A673 (cell line): ENCODE data around the gene KCNAB2. TPM values are rescaled to one million over a fixed set of nuclear protein-coding genes. Genes with fewer than 3 reads are reported as not detected.

Experiments used
- BruUV-seq: library from RNA; stranded (reverse); fragments of 400-500 nt; replicated peaks from 2 replicates; lab custom pipeline; 2021; lab: Mats Ljungman, UMichigan
- CTCF ChIA-PET: fragments of 300-600 bp; sonication (Branson Sonifier 250); formaldehyde crosslinking; loops from one replicate; lab custom pipeline; 2022; ENCODE audit warnings: antibody characterized with exemption; lab: Charles Lee
- POLR2A ChIA-PET: fragments of 300-600 bp; sonication (Branson Sonifier 250); formaldehyde crosslinking; loops from one replicate; lab custom pipeline; 2022; ENCODE audit warnings: antibody characterized with exemption; ENCODE audit not compliant: low non-redundant PET; lab: Charles Lee
- DNase-seq: peaks from one replicate; pipeline ENCODE4 v3.0.0-alpha.2; 2015; ENCODE audit warnings: low spot score
- H3K27ac ChIP-seq: fragments of 200-600 bp; sonication (generic); 2 replicates; pipeline ENCODE4 v1.5.1; 2016; ENCODE audit warnings: mixed run types, low read depth, mild to moderate bottlenecking, mixed read lengths, antibody characterized with exemption, low read length; ENCODE audit not compliant: poor library complexity, severe bottlenecking
- H3K27me3 ChIP-seq: fragments of 200-600 bp; sonication (generic); replicated peaks from 2 replicates; pipeline ENCODE4 v1.6.1; 2017; ENCODE audit warnings: mixed run types, low read depth, mild to moderate bottlenecking, mixed read lengths, antibody characterized with exemption, low read length; ENCODE audit not compliant: insufficient read depth, poor library complexity
- H3K36me3 ChIP-seq: fragments of 200-600 bp; sonication (generic); 2 replicates; pipeline ENCODE4 v1.6.1; 2016; ENCODE audit warnings: mixed run types, mild to moderate bottlenecking, mixed read lengths, antibody characterized with exemption, low read length; ENCODE audit not compliant: insufficient read depth, poor library complexity, severe bottlenecking
- H3K4me1 ChIP-seq: fragments of 200-600 bp; sonication (generic); 2 replicates; pipeline ENCODE4 v1.6.1; 2017; ENCODE audit warnings: mixed run types, mild to moderate bottlenecking, mixed read lengths, antibody characterized with exemption, low read length; ENCODE audit not compliant: insufficient read depth, poor library complexity, severe bottlenecking
- H3K4me3 ChIP-seq: fragments of 200-600 bp; sonication (generic); 2 replicates; pipeline ENCODE4 v1.5.1; 2016; ENCODE audit warnings: low read depth, mixed run types, mild to moderate bottlenecking, mixed read lengths, low read length; ENCODE audit not compliant: poor library complexity, severe bottlenecking
- H3K9me3 ChIP-seq: fragments of 200-600 bp; sonication (generic); 2 replicates; pipeline ENCODE4 v1.6.1; 2016; ENCODE audit warnings: mixed run types, low read depth, mild to moderate bottlenecking, mixed read lengths, antibody characterized with exemption, low read length; ENCODE audit not compliant: poor library complexity, severe bottlenecking
- CTCF ChIP-seq: fragments of 300-800, 200-600 bp; sonication (generic); conservative IDR thresholded peaks from 2 replicates; pipeline ENCODE4 v1.5.1; 2017; ENCODE audit warnings: low read depth, mild to moderate bottlenecking, antibody characterized with exemption, low read length, moderate library complexity, mixed read lengths
- EZH2 ChIP-seq: fragments of 200-600 bp; sonication (generic); IDR thresholded peaks from 2 replicates; pipeline ENCODE4 v1.6.1; 2017; ENCODE audit warnings: borderline replicate concordance, low read depth, mild to moderate bottlenecking, mixed read lengths, antibody characterized with exemption, low read length; ENCODE audit not compliant: poor library complexity, severe bottlenecking
- intact Hi-C: fragments of 100-400 bp; cut with micrococcal nuclease; formaldehyde crosslinking; loops from one replicate; pipeline ENCODE4 v1.10.0; 2022; ENCODE audit not compliant: unreplicated experiment
- total RNA-seq: library from RNA; stranded (reverse); gene quantifications from 2 replicates; pipeline ENCODE4 v1.2.3, GENCODE V29; 2021

The KCNAB2 gene
- total RNA-seq, 1 experiment from 2014 or later: 6.4 TPM

GRCh38 chr1:6097824-6098223 is 52.1 kb downstream of the KCNAB2 start:
- no peak overlapping the region for H3K27ac ChIP-seq
- no peaks in the 10 kb centered on the region for H3K4me1 ChIP-seq
- no peaks in the 10 kb centered on the region for H3K9me3 ChIP-seq
- CTCF ChIA-PET: no interaction called here
- no peak overlapping the region for H3K4me3 ChIP-seq
- no peak for DNase-seq
- intact Hi-C loops: no loop called here
- no peaks in the 10 kb centered on the region for H3K27me3 ChIP-seq
- TF ChIP-seq EZH2 (no peak), CTCF (no peak)
- POLR2A ChIA-PET: no interaction called here
- H3K36me3 ChIP-seq: no peaks in the 10 kb centered on the region
- no TSS peak for BruUV-seq

DNA sequence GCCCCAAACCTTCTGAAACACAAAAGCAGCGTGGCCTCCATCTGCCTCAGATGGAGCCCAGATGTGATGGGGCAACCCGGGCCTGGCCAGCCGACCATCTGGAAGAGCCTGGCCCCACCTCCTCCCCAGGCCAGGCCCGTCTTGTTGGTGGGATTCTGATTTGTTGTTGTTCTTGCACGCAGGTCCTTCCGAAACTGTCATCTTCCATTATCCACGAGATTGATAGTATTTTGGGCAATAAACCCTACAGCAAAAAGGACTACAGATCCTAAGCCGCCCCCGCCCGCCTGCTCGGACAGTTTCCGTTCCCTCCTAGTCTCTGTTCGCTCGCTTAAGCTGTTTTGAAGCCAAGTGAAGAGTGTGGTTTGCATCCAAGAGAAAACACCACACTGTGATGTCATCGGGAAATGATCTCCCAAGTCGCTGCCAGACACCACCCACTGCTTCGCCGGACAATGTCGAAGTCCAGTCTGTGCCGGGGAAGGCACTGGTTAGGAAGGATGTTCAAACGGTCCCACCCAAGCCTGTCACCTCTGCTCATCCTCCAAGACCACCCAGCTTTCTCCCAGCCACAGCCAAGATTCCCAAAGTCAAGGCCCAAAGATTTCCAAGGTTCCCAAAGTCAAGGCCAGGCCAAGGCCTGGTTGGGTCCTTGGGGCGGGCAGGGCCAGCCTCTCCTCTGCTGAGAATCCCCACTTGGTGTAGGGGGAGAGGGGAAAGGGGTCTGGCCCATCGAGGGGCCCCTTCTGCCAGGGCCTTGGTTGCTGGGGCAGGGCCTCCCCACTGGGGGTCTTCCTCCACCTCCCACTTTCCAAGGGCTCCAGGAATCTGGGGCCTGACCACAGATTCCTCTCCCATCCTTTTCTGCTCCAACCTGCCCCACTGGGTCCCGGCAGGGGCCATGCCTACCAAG is 52.9 kb downstream of the KCNAB2 start:
- DNase-seq: no peak
- H3K36me3 ChIP-seq: no peaks in the 10 kb centered on the region
- H3K4me3 ChIP-seq: no peak overlapping the region
- no peaks in the 10 kb centered on the region for H3K27me3 ChIP-seq
- no peak overlapping the region for H3K27ac ChIP-seq
- no peaks in the 10 kb centered on the region for H3K4me1 ChIP-seq
- POLR2A ChIA-PET: no interaction called here
- no peaks in the 10 kb centered on the region for H3K9me3 ChIP-seq
- BruUV-seq: no TSS peak
- intact Hi-C loops: no loop called here
- CTCF ChIA-PET: no interaction called here
- TF ChIP-seq CTCF (no peak), EZH2 (no peak)

- Histone ChIP-seq H3K4me1 (no peaks in the 10 kb centered on the region), H3K9me3 (no peaks in the 10 kb centered on the region), H3K4me3 (no peak overlapping the region), H3K27ac (no peak overlapping the region), H3K36me3 (no peaks in the 10 kb centered on the region), H3K27me3 (no peaks in the 10 kb centered on the region)
- intact Hi-C loops: no loop called here
- TF ChIP-seq CTCF (no peak), EZH2 (no peak)
- BruUV-seq: no TSS peak
- ChIA-PET POLR2A (interaction anchor here (0.5 kb wide), 1 partner anchor 114 kb away, joined by 3 read pairs; no protein-coding TSS in a partner anchor), CTCF (interaction anchor here (0.6 kb wide), 1 partner anchor 13 kb away, joined by 3 read pairs; no protein-coding TSS in a partner anchor)
- DNase-seq: no peak
Measured at GRCh38 chr1:6099297-6099696, 53.6 kb downstream of the KCNAB2 start.
